ENCODE data around the gene ASPDH.

ASPDH gene

DNA sequence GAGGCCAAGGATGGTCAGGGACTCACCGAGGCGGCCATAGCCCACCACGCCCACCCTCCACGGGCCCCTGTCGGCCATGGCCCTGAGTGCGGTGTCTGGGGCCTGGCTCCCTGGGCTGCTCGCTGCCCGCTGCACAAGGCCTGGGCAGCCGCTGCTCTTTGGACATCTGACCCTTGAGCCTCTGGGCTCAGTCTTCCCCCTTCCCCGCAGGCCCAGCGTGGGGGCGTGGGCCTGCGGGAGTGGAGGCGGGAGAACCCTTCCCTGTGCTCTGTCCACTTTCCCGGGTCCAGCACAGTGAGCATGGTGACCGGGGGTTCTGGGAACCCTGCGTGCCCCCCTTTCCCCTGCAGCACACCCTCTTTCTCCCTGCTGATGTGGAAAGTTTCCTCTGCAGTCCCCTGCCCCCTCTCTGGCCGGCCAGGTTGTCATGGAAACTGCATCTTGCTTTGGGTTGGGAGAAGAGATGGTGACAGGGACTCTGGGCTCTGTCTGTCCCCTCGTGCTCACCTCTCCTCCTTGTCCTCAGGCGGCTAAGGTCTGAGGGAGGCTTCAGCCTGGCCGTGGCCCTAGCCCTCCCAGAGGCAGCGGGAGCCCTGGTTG lies at the start of gene ASPDH:
Gene ASPDH, minus strand, starts transcription at position 168 of the 600 bp plus-strand sequence. Its CDS starts 90 bp downstream, at position 78.
- no peak for DNase-seq (ENCODE audit: low spot score)

DNA sequence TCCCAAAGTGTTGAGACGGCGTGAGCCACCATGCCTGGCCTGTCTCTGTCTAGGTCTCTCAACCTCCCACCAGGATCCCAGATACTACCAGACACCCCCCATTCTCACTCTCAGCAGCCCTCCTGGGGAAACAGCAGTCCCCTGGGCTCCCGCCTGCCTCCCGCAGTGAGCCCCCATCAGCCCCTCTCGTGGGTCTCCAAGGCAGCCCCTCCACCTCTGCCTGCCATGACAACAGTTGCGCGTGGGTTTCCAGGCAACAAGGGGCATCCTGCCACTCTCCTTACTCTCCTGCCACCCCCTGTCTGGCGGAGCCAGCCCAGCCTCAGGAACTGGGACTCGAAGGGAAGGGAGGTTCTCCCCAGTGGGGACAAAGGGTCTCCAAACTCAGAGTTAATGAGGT lies 49.3 kb upstream of the ASPDH start:
- DNase-seq (ENCODE audit: low spot score): no peak

DNA sequence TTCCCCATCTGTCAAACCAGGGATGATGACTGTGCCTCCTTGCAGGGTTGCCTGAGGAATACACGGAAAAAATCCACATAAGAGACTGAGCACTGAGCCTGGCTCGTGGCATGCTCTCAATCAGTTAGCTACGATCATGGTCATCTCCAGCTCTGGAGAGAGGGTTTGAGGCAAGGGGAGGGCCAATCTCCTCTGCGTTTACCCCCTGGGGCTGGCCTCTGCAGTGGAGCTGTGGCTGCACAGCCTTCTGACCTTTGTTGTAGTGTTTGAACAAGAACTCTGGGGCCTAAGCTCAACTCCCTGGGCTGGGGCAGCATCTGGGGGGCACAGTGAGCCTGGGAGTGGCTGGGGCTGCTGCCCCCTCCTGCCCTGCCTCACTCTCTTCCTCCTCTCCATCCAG lies 48.6 kb upstream of the ASPDH start:
- no peak for DNase-seq (ENCODE audit: low spot score)

DNA sequence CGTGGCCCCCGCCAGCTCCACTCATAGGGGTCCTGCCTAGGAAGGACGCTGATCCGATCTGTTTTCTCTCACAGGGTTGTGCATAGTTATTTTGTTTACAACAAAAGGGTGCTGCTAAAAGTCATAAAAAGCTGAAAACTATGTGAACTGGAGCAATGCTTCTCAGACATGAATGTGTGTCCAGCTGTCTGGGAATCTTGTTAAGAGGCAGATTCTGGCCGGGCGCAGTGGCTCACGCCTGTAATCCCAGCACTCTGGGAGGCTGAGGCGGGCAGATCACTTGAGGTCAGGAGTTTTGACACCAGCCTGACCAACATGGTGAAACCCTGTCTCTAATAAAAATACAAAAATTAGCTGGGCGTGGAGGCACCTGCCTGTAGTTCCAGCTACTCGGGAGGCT lies 45.9 kb upstream of the ASPDH start:
- no peak for DNase-seq (ENCODE audit: low spot score)

DNA sequence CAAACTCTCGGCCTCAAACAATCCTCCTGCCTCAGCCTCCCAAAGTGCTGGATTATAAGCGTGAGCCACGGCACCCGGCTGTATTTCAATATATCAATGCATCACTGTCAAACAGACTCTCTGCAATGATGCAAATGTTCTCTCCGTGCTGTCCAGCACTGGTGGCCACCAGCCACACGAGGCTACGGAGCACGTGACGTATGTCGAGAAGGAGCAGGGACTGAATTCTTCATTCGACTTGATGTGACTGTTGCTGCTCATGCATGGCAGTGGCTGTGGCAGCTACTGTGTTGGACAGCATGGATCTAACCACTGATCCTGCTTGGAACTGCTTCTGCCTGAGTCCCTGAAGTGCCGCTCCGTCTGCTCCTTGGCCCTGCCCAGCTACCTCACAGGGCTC lies 44.7 kb upstream of the ASPDH start:
- DNase-seq (ENCODE audit: low spot score): no peak

DNA sequence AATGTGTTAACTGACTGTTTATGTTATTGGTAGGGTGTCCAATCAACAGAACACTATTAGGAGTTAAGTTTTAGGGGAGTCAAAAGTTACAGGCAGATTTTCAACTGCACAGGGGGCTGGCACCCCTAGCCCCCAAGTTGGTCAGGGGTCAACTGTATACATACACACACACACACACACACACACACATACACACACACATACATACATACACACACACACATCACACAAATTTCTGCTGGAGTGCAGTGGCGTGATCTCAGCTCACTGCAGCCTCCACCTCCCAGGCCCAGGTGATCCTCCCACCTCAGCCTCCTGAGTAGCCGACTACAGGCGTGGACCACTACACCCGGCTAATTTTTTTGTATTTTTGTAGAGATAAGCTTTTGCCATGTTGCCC lies 44.3 kb upstream of the ASPDH start:
- no peak for DNase-seq (ENCODE audit: low spot score)

DNA sequence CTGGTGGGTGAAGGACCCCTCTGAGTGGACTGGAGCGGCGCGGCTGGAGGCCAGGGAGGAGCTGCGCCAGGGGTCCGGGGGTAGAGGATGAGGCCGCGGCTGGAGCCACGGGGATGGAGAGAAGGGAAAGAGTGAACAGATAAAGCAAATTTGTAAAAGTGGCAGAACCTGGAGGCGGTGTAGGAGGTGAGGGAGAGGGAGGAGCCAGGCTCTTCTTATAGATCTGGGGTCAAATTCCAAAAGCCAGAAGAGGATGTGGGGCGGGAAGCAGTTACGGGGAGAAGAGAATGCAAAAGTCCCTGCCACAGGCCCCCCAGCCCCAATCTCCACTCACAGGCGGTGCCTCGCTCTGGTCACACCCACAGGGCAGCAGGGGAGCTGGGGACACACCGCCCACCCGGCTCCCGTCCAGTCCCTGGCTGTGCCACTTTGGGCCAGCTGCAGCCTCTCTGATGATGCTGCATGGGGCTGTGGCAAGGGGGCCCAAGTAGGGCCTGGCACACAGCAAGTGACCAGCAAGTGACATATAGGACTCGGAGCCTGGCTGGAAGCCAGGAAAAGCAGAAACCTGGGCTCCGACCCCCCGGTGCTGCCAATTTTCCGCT lies 43.4 kb upstream of the ASPDH start:
- DNase-seq (ENCODE audit: low spot score): no peak

DNA sequence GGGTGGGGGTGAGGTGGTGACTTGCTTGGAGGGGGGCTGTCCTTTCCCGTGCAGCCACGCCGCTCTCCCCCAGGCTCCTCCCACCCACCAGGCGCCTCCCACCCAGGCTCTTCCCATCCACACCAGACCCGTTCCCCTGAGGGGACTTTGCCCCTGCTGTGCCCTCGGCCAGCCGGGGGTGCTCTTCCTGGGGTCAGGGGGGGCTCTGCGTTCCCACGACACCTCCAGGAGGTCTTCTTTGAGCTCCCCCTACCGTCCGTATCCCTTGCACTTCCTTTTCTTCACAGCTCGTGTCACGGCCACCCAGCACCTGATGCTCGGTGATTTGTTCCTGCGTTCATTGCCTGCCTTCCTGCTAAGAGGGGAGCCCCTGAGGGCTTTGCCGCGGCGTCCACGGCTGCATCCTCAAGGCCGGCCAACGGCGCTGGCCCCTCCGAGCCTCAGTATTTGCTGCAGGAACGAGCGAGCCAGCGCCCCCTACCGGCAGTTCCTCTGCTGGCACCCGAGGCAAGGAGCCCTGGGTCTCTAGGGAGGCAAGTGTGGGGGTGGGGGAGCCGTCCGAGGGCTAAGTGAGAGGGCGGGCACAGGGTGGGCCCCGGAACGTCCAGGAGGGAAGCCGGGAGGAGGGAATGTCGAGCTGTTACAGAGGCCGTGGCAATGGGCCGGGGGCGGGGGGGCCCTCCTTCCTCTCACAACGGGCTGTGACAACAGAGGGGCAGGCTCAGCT lies 42.7 kb upstream of the ASPDH start:
- DNase-seq (ENCODE audit: low spot score): peak; percentile 85

DNA sequence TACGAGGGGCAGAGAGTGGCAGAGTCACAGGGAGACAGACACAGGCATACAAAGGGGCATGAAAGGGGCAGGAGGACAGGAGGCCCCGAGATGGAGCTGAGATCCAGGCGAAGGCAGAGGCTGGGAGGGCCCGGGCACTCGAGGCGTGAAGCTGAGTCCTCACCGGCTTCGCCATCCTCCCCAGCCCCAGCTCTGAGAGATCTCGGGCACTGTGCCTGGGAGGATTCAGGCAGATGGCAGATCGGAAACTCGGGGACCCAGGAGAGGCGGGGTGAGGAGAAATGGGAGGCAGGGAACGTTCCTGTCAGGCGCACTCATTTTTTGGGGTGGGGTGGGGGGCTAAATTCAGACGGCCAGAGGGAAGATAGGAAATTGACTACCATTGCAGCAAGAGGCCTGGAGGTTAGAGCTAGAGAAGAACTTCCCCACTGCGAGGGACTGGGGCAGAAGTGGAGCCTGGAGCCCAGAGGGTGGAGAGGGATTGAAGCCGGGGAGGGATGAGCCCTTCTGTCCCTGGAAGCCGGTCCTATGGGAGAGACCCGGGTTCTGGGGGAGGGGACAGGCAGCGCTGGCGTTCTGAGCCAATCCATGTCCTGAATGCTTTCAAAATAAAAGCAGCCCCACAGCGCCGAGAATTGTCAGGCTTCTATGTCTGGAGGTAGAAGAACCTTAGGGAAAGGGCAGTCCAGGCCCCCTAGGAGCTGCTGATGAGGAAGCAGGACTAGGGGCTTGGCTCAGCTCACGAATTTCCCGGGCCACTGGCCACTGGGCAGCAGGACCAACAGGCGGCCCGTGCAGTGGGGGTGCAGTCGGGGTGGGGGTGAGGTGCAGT lies 42.0 kb upstream of the ASPDH start:
- peak; percentile 64 for DNase-seq (ENCODE audit: low spot score)

DNA sequence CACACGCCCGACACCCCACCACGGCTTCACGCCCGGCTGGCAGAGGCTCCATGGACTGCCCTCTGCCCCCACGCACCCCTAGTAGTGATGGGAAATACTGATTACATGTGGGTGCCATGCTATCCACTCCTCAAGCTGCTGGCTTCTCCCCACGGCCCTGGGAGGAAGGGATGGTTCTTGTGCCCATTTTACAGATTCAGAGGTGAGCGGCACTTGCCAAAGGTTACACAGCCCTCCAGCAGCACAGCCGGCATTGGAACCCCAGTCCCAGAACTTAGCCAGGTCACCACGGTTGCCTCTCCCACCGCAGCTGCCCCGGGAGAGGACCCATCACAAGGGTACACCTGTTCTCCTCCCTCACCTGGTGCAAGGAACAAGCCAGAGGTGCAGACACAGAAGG lies 41.3 kb upstream of the ASPDH start:
- DNase-seq (ENCODE audit: low spot score): no peak

DNA sequence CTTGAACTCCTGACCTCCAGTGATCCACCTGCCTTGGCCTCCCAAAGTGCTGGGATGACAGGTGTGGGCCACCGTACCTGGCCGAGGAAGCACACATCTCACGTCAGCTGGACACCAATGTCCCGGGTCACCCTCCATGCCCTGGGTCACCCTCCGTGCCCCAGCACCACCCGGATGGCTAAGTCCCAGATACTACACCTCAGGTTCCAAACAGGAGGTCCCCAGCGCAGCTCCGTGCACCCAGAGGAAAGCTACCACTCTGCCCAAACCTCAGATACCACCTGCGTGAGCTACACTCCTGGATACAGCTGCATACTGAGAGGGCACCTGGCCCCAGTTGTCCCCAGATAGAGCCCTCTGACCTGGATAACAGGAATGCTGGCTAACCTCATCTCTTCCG lies 40.5 kb upstream of the ASPDH start:
- DNase-seq (ENCODE audit: low spot score): no peak

DNA sequence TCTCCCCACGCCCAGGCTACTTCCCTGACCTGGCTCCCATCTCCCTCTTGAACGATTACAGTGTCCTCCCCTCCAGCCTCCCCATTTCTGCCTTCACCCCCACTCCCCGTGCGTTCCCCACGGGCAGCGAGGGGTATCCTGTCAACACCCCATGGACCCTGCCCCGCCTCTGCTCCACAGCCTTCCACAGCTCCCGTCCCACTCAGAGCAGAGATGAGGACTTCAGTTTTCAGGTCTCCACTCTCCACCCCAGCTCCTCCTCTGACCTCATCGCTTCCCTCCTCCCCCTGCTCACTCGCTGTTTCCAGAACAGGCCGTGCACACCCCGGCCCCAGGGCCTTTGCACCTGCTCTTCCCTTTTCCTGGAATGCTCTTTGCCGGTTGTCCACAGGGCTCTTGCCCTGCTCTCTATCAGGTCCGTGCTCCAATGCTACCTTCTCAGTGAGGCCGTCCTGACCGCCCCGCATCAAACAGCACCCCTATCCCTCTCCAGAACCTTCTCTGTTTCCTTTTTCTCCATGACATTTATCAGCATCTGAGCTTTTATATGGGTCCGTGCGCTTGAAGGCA lies 39.5 kb upstream of the ASPDH start:
- DNase-seq (ENCODE audit: low spot score): no peak

DNA sequence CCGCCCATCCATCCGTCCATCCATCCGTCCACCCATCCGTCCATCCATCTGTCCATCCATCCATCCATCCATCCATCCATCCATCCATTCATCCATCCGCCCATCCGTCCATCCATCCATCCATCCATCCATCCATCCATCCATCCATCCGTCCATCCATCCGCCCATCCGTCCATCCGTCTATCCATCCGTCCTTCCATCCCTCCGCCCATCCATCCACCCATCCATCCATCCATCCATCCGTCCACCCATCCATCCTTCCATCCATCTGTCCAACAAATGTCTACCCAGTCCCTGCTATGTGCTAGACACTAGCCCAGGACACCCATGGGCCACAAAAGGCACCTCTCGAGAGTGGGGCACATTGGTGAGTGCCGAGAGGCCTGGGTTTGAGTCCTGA lies 38.8 kb upstream of the ASPDH start:
- no peak for DNase-seq (ENCODE audit: low spot score)

DNA sequence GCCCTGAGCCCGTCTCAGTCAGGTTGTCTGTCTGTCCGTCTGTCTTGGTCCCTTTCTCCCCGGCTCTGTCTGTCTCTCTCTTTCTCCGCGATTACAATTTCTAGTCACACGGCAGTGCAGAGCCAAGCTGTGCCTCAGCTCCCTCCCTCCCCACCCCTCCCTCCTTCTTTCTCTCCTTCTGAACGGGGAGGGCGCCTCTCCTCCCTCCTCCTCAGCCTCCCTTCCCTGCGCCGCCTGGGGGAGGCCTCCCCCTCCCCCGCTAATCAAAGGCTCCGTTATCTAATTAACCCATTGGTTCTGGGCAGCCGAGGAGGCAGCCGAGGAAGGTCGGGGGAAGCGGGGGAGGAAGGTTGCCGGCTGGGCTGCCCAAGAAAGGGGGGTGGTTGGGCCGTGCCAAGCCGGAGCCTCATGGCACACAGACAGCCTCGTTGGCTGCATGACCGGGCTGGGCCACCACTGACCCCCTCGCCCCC lies 38.0 kb upstream of the ASPDH start:
- no peak for DNase-seq (ENCODE audit: low spot score)

DNA sequence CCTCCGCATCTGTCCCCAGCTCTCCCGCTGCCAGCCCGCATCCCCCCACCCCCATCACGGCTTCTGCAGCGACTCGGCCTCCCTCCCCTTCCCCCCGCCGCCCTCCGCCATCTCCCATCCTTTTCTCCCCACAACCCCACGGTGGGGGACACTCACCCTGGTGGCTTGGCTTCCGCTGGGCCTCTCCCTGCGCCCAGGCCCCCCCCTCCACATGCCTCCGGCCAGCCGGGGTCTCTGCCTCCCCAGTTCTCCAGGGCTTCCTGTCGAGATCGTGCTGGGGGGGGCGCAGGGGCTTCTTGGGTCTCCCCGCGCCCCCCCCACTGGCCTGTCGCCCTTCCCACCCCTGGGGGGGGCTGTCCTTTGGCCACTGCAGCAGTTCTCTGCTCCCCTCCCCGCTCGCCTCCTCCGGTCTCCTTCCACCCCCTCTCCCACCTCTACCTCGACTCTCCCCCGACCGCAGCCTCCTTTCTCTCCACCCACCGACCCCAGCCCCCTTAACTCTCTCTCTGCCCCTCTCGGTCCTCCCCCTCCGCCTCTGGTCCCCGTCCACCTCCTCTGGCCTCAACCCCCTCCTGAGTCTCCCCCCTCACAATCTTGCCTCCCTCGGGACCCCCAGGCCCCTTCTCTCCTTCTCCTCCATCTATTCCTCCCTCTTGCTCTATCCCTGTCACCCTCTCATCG lies 37.5 kb upstream of the ASPDH start:
- no peak for DNase-seq (ENCODE audit: low spot score)

DNA sequence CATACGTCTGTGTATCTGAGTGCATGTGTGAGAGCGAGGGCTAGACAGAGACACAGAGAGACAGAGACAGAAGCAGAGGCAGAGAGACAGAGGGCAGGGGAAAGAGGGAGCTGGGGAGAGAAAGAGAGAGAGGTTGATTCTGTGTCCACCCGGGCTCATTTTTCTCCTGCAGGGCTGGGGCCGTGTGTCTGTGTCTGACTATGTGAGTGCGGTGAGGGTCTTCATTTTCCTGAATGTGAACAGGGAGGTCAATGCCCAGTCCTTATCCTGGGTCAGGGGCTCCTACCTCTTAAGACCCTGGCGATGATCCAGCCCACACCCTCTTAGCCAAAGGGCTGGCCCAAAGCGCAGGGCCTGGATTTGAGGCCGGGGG lies 36.9 kb upstream of the ASPDH start:
- no peak for DNase-seq (ENCODE audit: low spot score)

DNA sequence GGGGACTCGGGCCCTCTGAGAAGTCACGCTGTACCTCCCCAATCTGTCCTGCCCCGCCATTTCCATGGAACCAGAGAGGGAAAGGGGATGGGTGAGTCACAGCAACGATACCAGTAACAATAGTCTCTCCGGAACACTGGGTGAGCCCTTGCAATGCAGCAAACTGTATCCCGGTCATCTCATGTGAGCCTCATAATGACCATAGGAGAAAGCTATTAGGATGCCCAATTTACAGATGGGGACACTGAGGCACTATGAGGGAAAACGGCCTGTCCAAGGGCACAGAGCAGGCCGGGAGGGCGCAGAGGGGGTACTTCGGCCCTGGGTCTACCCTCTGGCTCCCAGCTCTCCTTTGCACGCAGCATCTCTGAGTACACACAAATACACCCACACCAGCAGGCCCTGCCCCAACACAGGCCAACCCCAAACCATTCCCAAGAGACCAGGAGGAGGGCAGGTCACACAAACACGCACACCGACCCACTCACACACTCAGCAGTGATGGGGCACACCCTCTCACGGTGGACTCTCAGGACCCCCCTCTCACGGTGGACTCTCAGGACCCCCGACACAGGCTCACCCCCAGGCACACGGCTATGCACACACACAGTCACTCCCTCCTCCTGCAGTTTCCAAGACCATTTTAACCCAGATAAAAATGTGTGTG lies 36.3 kb upstream of the ASPDH start:
- DNase-seq (ENCODE audit: low spot score): peak; percentile 25

DNA sequence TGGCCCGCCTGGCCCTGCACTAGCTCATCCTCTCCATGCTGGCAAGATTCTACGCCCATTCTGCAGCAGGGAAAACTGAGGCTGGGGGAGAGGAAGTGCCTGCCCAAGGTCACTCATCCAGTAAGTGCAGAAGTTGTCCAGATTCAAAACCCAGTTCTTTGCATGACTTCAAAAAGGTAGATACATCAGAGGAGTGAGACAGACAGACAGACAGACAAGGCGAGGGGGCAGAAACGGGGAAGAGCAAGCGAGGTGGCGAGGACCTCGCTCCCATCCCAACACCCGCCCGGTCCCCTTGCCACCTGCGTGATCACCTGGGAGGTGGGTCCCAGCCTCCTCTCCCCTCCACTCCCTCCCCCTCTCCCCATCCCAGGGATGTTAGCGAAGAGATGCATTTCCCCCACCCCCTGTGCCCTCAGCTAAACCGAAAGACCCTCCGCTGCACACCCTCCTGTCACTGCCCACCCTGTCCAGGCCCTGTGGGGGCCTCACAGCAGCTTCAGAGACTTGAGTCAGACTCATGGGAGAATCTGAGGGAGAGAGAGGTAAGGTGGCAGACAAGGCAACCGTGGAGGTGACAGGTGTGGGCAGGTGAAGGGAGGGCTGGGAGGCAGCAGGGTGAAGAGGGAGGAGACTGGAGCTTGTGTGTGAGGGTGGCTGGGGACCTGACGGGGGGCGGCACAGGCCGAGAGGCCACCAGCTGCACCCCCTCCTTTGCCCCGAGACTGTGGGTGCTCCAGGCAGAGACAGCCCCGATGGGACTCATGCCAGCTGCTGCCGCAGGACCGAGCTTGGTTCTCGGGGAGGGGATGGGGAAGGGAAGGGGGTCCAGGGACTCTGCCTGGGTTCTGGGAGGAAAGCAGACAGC lies 35.6 kb upstream of the ASPDH start:
- no peak for DNase-seq (ENCODE audit: low spot score)

DNA sequence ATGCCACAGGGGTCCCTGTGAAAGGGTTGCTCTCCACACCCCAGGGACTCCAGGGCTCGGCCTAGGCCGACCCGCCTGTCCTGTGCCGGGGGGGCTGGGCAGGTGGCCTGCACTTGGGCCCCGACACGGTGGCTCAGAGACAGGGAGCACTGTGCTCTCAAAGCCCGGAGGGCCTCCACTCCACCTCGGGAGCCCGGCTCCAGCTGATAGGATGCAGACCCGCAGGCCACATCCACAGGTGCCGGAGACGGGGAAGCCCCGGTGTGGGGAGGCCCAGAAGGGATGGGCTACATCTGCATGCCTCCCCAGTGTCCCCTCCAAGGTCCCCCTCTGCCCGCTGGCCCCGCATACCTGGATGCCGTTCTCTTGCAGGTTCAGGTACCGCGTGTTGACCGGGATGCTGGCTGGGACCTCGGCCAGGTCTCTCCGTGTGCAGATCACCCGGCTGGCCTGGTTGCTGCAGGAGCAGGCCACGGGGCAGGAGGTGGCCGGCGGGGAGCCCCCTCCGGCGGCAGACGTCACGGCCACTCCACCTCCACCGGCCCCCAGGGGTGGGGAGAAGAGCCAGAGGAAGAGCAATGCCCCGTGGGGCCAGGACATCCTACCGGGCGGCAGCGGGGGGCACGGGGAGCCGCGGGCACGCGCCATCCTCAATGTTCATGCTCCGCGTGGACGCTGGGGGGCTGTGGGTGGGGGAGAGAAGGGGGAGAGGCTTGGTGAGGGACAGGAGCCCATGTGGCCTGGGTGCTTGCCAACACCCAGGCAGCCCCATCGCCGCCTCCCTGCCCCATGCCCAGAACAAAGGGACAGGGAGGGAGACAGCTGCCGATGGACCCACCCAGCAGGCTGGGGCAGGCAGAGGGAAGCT lies 34.7 kb upstream of the ASPDH start:
- DNase-seq (ENCODE audit: low spot score): no peak
